AG09309 (cell line): ENCODE measurements around the gene GFPT2.
A peak's percentile ranks its signal among the peaks of the same experiment; 100 is the strongest.

Experiments
- DNase-seq: peaks from one replicate; pipeline ENCODE4 v3.0.0-alpha.2; 2010; ENCODE audit warnings: low read depth
- H3K4me3 ChIP-seq: 2 replicates; pipeline ENCODE4 v1.5.1; 2011; ENCODE audit warnings: mild to moderate bottlenecking, low read depth, low read length, moderate library complexity; ENCODE audit not compliant: control insufficient read depth
- TF ChIP-seq, protein P1 (sequence below): IDR thresholded peaks from 2 replicates; pipeline ENCODE4 v1.5.1; 2011; ENCODE audit warnings: mild to moderate bottlenecking, low read depth, low read length, inconsistent platforms; ENCODE audit not compliant: insufficient read depth, control insufficient read depth; ENCODE audit errors: missing control alignments

The GFPT2 gene

GRCh38 chr5:180352116-180353047 lies 754 bp downstream of the GFPT2 start:
- DNase-seq, result no peak
- TF ChIP-seq, protein P1, sequence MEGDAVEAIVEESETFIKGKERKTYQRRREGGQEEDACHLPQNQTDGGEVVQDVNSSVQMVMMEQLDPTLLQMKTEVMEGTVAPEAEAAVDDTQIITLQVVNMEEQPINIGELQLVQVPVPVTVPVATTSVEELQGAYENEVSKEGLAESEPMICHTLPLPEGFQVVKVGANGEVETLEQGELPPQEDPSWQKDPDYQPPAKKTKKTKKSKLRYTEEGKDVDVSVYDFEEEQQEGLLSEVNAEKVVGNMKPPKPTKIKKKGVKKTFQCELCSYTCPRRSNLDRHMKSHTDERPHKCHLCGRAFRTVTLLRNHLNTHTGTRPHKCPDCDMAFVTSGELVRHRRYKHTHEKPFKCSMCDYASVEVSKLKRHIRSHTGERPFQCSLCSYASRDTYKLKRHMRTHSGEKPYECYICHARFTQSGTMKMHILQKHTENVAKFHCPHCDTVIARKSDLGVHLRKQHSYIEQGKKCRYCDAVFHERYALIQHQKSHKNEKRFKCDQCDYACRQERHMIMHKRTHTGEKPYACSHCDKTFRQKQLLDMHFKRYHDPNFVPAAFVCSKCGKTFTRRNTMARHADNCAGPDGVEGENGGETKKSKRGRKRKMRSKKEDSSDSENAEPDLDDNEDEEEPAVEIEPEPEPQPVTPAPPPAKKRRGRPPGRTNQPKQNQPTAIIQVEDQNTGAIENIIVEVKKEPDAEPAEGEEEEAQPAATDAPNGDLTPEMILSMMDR, result no peak
- H3K4me3 ChIP-seq, result peak overlapping the region; percentile 94

GRCh38 chr5:180350711-180351465 lies 2.2 kb downstream of the GFPT2 start:
- TF ChIP-seq, protein P1, result no peak
- DNase-seq, result no peak
- H3K4me3 ChIP-seq, result no peak overlapping the region

DNA sequence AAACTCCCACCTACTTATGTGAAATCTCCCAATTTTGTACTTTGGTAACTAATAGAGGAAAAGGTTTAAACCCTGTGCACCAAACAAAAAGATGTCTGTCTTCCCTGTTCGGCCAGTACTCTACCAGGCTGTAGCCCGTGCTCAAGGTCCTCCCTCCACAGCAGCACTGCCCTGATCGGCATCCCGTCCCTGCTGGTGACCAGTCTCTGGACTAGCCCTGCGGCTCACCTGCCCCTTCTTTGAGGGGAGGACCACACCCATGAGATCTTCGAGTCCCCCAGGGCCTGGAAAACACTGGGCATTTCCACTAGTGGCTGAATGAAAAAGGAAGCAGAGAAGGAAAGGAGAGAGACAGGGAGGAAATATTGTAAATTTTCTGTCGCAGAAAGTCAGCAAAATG lies 2.8 kb downstream of the GFPT2 start:
- TF ChIP-seq, protein P1, result no peak
- no peak overlapping the region for H3K4me3 ChIP-seq

GRCh38 chr5:180349391-180349790 lies 3.7 kb downstream of the GFPT2 start:
- TF ChIP-seq, protein P1, result no peak

More for the DNA sequence above, 2.8 kb downstream of the GFPT2 start:
- DNase-seq, result no peak

GRCh38 chr5:180348336-180348735 lies 4.8 kb downstream of the GFPT2 start:
- DNase-seq, result no peak
- no peak overlapping the region for H3K4me3 ChIP-seq
- TF ChIP-seq, protein P1, result no peak

More at GRCh38 chr5:180349391-180349790, 3.7 kb downstream of the GFPT2 start:
- no peak overlapping the region for H3K4me3 ChIP-seq
- DNase-seq, result no peak

DNA sequence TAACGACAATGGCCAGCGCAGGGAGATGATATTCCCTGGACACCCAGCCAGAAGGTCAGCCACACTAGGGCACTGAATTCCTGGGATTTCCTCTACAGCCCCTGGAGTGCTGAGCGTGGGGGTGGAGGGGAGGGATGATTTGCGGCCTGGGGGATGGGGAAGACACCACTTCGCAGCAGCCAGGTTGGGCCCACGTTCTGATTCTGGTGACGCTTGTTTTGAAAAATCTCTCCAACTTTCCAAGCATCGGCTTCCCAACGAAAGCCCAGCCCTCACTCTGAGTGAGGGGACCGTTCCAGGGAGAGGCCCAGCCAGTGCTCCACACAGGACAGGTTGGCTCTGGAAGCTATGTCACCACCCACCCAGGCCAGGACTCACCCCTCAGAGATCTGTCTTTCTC lies 5.4 kb downstream of the GFPT2 start:
- DNase-seq, result no peak
- TF ChIP-seq, protein P1, result no peak

More for the DNA sequence above, 5.4 kb downstream of the GFPT2 start:
- H3K4me3 ChIP-seq, result no peak overlapping the region
